ENCODE data around the gene RBM26.

The RBM26 gene, protein sequence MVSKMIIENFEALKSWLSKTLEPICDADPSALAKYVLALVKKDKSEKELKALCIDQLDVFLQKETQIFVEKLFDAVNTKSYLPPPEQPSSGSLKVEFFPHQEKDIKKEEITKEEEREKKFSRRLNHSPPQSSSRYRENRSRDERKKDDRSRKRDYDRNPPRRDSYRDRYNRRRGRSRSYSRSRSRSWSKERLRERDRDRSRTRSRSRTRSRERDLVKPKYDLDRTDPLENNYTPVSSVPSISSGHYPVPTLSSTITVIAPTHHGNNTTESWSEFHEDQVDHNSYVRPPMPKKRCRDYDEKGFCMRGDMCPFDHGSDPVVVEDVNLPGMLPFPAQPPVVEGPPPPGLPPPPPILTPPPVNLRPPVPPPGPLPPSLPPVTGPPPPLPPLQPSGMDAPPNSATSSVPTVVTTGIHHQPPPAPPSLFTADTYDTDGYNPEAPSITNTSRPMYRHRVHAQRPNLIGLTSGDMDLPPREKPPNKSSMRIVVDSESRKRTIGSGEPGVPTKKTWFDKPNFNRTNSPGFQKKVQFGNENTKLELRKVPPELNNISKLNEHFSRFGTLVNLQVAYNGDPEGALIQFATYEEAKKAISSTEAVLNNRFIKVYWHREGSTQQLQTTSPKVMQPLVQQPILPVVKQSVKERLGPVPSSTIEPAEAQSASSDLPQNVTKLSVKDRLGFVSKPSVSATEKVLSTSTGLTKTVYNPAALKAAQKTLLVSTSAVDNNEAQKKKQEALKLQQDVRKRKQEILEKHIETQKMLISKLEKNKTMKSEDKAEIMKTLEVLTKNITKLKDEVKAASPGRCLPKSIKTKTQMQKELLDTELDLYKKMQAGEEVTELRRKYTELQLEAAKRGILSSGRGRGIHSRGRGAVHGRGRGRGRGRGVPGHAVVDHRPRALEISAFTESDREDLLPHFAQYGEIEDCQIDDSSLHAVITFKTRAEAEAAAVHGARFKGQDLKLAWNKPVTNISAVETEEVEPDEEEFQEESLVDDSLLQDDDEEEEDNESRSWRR

DNA sequence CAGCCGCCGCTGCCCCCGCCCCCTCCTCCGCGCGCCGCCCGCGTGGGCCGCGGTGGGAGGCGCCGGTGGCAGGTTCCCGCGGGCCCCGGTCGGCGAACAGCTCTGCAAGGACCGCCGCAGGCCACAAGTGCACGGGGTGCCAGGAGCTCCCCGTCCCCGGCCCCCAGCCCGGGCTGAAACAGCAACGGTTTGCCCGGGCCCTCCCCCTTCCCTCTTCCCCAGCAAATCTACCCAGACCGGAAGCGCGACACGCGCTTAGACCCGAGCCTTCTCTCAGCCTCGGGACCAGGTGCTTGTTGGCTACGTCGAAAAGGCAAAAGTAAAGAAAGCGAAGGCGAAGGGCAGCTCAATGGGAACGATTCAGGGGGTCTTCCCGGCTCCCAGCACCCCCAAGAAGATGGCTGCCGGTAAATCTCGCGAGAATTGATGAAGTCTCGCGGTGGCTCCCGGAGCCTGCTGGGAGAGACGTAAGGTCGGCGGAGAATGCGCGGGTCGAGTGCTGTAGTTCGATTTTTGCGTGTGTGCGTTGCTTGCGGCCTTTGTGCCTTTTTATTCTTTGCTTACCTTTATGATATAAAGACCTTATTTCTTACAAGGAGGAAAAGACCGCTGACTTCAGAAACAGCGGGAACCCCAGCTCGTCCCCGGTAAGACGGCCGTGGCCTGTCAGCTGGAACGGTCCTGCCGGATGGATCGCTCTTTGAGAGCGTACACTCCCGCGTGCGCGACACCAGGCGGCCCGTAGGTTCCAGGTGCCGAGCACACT lies at the start of gene RBM26:
TSS of gene RBM26 (minus strand) at position 425 of the 766 bp plus-strand sequence. CDS start 481 bp downstream, outside the sequence.
- peak; percentile 90 for DNase-seq

DNA sequence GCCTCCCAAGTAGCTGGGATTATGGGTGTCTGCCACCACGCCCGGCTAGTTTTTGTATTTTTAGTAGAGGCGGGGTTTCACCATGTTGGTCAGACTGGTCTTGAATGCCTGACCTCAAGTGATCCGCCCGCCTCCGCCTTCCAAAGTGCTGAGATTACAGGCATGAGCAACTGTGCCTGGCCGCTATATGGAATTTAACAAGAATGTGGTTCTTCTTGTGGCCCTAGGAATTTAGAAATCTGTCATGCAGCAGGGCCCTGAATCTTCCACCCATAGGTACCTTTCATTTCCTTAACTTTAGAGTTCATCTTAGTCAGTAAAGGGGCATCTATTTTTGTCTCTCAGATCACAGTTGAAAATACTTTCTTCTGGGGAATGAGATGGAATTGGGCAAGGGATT lies 49.3 kb upstream of the RBM26 start:
- DNase-seq: no peak

- no peak for DNase-seq
These were observed 46.3 kb upstream of the RBM26 start for GRCh38 chr13:79452239-79452913.

DNA sequence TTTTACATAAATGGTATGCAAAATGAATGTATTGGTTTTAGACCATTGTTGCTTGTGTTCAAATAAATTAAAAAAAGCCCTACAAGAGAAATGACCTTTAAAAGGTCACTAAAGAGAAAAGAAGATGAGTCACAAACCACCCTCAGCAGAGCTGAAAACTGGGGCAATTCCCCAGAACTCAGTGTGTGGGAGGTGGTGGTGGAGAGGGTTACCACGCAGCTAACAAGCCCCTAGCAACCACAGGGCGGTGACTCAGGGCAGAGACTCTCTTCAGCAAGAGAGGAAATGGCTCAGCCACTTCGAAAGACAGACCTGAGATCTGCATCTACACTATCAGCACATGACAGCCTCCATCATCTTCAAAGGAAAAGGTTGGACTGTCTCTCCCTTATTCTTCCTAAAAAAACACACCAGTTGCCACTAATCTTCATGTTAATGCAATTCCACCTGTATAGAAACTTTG lies 45.5 kb upstream of the RBM26 start:
- no peak for DNase-seq

GRCh38 chr13:79450110-79450509 lies 44.1 kb upstream of the RBM26 start:
- DNase-seq: no peak

- DNase-seq: no peak
These were observed 42.4 kb upstream of the RBM26 start for GRCh38 chr13:79448413-79448812.

GRCh38 chr13:79447741-79448140 lies 41.7 kb upstream of the RBM26 start:
- no peak for DNase-seq

- DNase-seq: no peak
These were observed 41.1 kb upstream of the RBM26 start for GRCh38 chr13:79447141-79447540.

DNA sequence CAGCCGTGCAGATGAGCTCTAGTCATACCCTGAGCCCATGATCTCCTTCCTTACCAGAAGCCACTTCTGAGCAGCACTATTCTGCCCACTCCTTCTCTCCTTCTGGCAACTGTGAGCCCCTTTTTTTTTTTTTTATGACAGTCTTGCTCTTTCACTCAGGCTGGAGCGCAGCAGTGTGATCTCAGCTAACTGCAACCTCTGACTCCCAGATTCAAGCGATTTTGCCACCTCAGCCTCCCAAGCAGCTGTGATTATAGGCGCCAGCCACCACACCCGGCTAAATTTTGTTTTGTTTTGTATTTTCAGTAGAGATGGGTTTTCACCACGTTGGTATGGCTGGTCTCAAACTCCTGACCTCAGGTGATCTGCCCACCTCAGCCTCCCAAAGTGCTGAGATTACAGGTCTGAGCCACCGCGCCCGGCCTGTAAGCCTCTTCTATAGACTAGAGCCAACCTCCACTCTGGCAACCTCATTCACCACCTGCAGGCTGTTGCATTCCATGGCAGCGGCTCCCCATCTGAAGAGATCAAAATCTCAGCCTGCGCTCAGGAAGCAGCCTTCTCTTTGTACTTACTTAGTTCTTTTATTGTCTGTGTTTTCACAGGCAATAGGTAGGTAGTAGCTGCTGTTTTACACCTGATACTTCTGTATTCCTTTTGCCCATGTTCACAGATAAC lies 40.1 kb upstream of the RBM26 start:
- DNase-seq: no peak

DNA sequence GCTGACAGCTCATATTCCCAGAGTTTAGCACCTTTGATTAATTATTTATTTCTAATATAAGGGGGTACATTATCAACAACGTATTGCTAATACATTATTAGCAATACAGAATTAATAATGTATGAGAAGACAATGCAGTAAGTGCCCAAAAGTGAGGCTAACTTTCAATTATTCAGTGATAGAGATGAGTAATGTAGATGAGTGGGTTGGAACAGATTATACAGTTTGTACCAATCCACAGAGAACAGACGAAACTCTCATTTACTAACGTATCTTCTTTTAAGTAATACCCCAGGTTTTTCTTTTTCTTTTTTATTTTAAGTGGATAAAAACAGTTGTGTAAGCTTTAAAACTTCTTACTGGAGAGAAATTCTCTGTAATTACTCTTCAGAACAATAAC lies 36.7 kb upstream of the RBM26 start:
- DNase-seq: no peak

DNA sequence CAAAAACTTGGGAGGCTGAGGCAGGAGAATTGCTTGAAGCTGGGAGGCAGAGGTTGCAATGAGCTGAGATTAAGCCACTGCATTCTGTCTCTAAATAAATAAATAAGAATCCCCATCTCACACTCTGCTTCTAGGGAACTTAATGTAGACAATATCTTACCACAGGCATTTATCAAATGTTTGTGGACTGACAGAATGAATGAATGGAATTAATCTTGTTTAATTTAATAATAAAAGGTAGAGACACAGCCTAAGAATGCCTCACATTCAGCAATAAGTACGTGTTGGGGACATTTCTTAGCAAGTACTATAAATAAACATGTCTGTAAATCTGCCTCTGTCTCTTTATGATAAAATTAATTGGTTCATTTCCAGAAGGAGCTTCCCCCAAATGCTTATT lies 36.2 kb upstream of the RBM26 start:
- DNase-seq: no peak

DNA sequence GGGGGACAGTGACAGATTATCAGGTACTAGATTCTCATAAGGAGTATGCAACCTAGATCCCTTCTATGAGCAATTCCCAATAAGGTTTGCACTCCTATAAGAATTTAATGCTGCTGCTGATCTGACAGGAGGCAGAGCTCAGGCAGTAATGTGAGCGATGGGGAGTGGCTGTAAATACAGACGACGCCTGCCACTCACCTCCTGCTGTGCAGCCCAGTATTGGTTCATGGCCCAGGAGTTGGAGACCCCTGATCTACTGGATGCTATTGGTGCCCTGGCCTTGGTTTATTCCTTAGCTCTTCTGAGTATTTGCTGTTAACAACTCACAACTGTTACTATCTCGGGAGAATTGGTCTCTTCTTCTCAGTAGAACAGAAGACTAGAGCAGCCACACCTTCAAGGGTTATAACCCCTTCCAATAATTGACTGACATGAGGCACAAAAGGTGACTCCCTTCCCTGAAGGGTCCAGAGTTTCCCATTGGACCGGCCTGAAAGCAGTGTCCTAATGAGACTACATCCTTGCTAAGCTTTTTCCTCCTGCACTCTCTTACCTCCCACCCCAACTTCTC lies 35.0 kb upstream of the RBM26 start:
- DNase-seq: no peak

DNA sequence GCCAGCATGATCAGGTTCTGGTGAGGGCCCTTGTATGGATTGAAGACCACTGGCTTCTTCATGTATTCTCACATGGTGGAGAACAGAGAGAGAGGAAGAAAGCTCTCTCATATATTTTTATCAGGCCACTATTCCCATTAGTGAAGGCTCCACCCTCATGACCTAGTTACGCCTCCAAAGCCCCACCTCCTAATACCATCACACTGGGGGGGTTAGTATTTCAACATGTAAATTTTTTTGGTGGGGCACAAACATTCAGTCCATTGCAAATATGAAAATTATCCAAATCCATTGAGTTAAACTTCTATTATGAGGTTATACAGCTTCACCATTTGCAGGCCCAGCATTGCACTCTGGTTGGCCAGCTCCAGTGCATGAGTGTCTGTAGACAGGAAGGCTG lies 33.2 kb upstream of the RBM26 start:
- DNase-seq: no peak

GRCh38 chr13:79435561-79435990 lies 29.5 kb upstream of the RBM26 start:
- no peak for DNase-seq

- no peak for DNase-seq
These were observed 28.5 kb upstream of the RBM26 start for GRCh38 chr13:79434556-79434955.

DNA sequence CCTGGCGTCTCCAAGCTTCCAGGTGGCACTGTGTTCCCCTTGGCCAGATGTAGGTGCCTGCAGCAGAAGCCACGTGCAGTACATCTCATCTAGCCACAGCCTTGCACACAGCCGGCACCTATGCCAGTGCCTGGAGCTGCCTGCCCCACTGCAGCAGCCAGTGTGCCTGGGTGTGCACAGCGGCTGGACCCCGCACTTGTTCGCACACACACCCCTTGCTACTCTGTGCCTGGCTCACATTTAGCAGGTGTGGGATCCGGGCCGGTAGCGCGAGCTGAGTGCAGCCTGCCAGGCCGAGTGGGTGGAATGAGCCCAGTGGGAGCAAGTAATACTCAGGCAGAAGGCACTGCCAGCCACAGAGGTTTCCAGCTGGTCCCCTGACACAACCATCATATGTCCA lies 26.9 kb upstream of the RBM26 start:
- no peak for DNase-seq

- DNase-seq: no peak
These were observed 26.0 kb upstream of the RBM26 start for GRCh38 chr13:79432086-79432485.

DNA sequence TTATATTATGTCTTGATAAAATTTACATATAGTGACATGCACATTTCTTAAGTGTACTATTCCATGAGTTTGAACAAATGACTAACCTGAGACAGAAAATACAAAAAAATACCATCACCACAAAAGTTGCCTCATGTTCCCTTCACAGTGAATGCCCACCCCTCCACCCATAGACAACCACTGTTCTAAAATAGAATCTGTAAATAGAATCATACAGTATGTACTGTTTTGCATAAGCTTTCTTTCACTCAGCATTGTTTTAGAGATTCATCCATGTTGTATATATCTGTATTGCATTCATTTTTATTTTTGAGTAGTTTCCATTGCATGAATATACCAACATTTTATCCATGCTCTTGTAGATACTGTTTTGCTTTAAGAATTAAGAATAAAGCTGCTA lies 23.3 kb upstream of the RBM26 start:
- no peak for DNase-seq

- no peak for DNase-seq
These were observed 21.8 kb upstream of the RBM26 start for GRCh38 chr13:79427883-79428282.

- no peak for DNase-seq
These were observed 21.2 kb upstream of the RBM26 start for GRCh38 chr13:79427265-79427664.

All from NCI-H2107 (cell line).